DOHH2 (cell line): ENCODE results near the gene USP32.

Experiments
- EZH2phosphoT487 ChIP-seq: fragments of 200-600 bp; sonication (generic); IDR thresholded peaks from 2 replicates; pipeline ENCODE4 v1.6.1; 2017; ENCODE audit warnings: borderline replicate concordance, mild to moderate bottlenecking, antibody characterized with exemption, low read length, moderate library complexity, mixed read lengths
- TF ChIP-seq, protein P1 (sequence below): fragments of 200-600 bp; sonication (generic); IDR thresholded peaks from one replicate; pipeline ENCODE4 v1.5.1; 2014; ENCODE audit warnings: antibody characterized with exemption, mild to moderate bottlenecking, low read depth, low read length; ENCODE audit not compliant: poor library complexity, severe bottlenecking

DNA sequence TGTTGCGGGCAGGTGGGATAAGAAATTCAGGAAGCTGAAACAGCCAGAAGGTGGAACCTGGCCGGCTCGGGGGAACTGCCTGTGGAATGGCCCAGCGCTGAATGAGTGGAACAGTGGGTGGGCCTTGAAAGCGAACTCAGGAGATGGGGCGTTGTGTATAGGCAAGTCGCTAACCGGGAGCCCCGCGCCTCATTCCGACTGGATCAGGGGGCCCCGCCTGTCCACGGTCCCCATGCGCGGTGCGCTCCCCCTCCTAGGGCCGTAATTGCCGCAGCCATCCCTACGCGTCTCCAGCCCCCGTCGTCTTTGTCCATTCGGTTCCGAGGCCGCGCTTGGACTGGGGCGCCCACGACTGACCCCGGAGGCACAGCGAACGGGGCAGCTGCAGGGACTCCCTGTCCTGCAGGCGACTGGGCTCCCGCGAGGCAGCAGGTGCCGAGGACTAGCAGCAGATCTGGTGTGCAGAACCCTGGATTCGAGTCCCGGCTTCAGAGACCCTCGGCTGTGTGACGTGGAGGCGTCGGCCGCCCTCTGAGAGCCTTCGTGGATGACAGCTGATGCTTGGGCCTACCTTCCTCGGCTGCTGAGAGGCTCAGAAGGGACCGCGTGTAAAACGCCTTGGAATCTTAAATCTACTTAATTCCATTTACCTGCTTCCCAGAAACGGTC lies 253.0 kb downstream of the USP32 start:
- TF ChIP-seq, protein P1, sequence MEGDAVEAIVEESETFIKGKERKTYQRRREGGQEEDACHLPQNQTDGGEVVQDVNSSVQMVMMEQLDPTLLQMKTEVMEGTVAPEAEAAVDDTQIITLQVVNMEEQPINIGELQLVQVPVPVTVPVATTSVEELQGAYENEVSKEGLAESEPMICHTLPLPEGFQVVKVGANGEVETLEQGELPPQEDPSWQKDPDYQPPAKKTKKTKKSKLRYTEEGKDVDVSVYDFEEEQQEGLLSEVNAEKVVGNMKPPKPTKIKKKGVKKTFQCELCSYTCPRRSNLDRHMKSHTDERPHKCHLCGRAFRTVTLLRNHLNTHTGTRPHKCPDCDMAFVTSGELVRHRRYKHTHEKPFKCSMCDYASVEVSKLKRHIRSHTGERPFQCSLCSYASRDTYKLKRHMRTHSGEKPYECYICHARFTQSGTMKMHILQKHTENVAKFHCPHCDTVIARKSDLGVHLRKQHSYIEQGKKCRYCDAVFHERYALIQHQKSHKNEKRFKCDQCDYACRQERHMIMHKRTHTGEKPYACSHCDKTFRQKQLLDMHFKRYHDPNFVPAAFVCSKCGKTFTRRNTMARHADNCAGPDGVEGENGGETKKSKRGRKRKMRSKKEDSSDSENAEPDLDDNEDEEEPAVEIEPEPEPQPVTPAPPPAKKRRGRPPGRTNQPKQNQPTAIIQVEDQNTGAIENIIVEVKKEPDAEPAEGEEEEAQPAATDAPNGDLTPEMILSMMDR = no peak
- TF ChIP-seq EZH2phosphoT487 = no peak
